ENCODE data around the gene ISM1. TPM values are rescaled to one million over a fixed set of nuclear protein-coding genes. Genes with fewer than 3 reads are reported as not detected.

Gene ISM1
- total and polyA plus RNA-seq, 3 experiments from 2014 or later = 1.3 to 1.7 (median 1.6) TPM

- Mint-ChIP-seq H3K27ac (no peak overlapping the region), H3K9me3 (peaks cover 0 to 1% (median 0%) of the 10 kb centered on the region in 5 donors), H3K36me3 (peaks cover 0 to 2% (median 0%) of the 10 kb centered on the region in 3 donors), H3K4me1 (no peaks in the 10 kb centered on the region), H3K27me3 (peaks cover 0 to 8% of the 10 kb centered on the region in 2 donors), H3K4me3 (no peak overlapping the region)
- Histone ChIP-seq H3K36me3 (ENCODE audit: insufficient read depth, low read length) (no peaks in the 10 kb centered on the region), H3K4me3 (ENCODE audit: low read length) (no peak overlapping the region), H3K27me3 (ENCODE audit: insufficient read depth, low read length, poor library complexity, severe bottlenecking) (no peaks in the 10 kb centered on the region), H3K9me3 (ENCODE audit: low read length) (no peaks in the 10 kb centered on the region), H3K4me1 (ENCODE audit: insufficient read depth, low read length) (no peaks in the 10 kb centered on the region), H3K27ac (ENCODE audit: low read depth, low read length) (no peak overlapping the region)
- ChIA-PET POLR2A (no interaction called here), CTCF (interaction anchor here (1.1 kb wide), 1 partner anchor 18 kb away, joined by 3 read pairs; no protein-coding TSS in a partner anchor)
- no peak for DNase-seq
Observed at GRCh38 chr20:13283869-13284829, 63.1 kb downstream of the ISM1 start.

- no peaks in the 10 kb centered on the region for H3K4me1 ChIP-seq (ENCODE audit: insufficient read depth, low read length)
- H3K9me3 ChIP-seq (ENCODE audit: low read length) = no peaks in the 10 kb centered on the region
- H3K9me3 Mint-ChIP-seq = peaks cover 0 to 1% (median 0%) of the 10 kb centered on the region in 5 donors
- H3K4me3 ChIP-seq (ENCODE audit: low read length) = no peak overlapping the region
- no peak overlapping the region for H3K27ac Mint-ChIP-seq
- no peak overlapping the region for H3K27ac ChIP-seq (ENCODE audit: low read depth, low read length)
- no peaks in the 10 kb centered on the region for H3K27me3 ChIP-seq (ENCODE audit: insufficient read depth, low read length, poor library complexity, severe bottlenecking)
- CTCF ChIA-PET = no interaction called here
- no peaks in the 10 kb centered on the region for H3K4me1 Mint-ChIP-seq
- DNase-seq = no peak
- peaks cover 0 to 2% (median 0%) of the 10 kb centered on the region in 3 donors for H3K36me3 Mint-ChIP-seq
- POLR2A ChIA-PET = no interaction called here
- H3K36me3 ChIP-seq (ENCODE audit: insufficient read depth, low read length) = no peaks in the 10 kb centered on the region
- no peak overlapping the region for H3K4me3 Mint-ChIP-seq
- peaks cover 0 to 5% of the 10 kb centered on the region in 2 donors for H3K27me3 Mint-ChIP-seq
Observed at GRCh38 chr20:13284830-13285229, 63.8 kb downstream of the ISM1 start.

GRCh38 chr20:13285408-13285807 lies 64.3 kb downstream of the ISM1 start:
- H3K4me1 Mint-ChIP-seq = no peaks in the 10 kb centered on the region
- H3K9me3 ChIP-seq (ENCODE audit: low read length) = no peaks in the 10 kb centered on the region
- no peak overlapping the region for H3K4me3 ChIP-seq (ENCODE audit: low read length)
- no peak overlapping the region for H3K27ac Mint-ChIP-seq
- peaks cover 0 to 1% (median 0%) of the 10 kb centered on the region in 5 donors for H3K9me3 Mint-ChIP-seq
- H3K4me1 ChIP-seq (ENCODE audit: insufficient read depth, low read length) = no peaks in the 10 kb centered on the region
- no peaks in the 10 kb centered on the region for H3K27me3 ChIP-seq (ENCODE audit: insufficient read depth, low read length, poor library complexity, severe bottlenecking)
- H3K36me3 Mint-ChIP-seq = peaks cover 0 to 2% (median 0%) of the 10 kb centered on the region in 3 donors
- ChIA-PET POLR2A (no interaction called here), CTCF (no interaction called here)
- no peak overlapping the region for H3K27ac ChIP-seq (ENCODE audit: low read depth, low read length)
- no peak overlapping the region for H3K4me3 Mint-ChIP-seq
- H3K27me3 Mint-ChIP-seq = peaks cover 0 to 7% of the 10 kb centered on the region in 2 donors
- no peak for DNase-seq
- H3K36me3 ChIP-seq (ENCODE audit: insufficient read depth, low read length) = no peaks in the 10 kb centered on the region

GRCh38 chr20:13286052-13286451 lies 65.0 kb downstream of the ISM1 start:
- H3K4me3 ChIP-seq (ENCODE audit: low read length) = no peak overlapping the region
- DNase-seq = no peak
- Mint-ChIP-seq H3K36me3 (peaks cover 0 to 2% (median 0%) of the 10 kb centered on the region in 3 donors), H3K4me1 (no peaks in the 10 kb centered on the region), H3K4me3 (no peak overlapping the region), H3K9me3 (peaks cover 0 to 1% (median 0%) of the 10 kb centered on the region in 5 donors), H3K27ac (no peak overlapping the region), H3K27me3 (peaks cover 0 to 7% of the 10 kb centered on the region in 2 donors)
- no peaks in the 10 kb centered on the region for H3K27me3 ChIP-seq (ENCODE audit: insufficient read depth, low read length, poor library complexity, severe bottlenecking)
- H3K9me3 ChIP-seq (ENCODE audit: low read length) = no peaks in the 10 kb centered on the region
- H3K36me3 ChIP-seq (ENCODE audit: insufficient read depth, low read length) = no peaks in the 10 kb centered on the region
- no peak overlapping the region for H3K27ac ChIP-seq (ENCODE audit: low read depth, low read length)
- ChIA-PET CTCF (no interaction called here), POLR2A (no interaction called here)
- H3K4me1 ChIP-seq (ENCODE audit: insufficient read depth, low read length) = no peaks in the 10 kb centered on the region

- peaks cover 0 to 1% (median 0%) of the 10 kb centered on the region in 5 donors for H3K9me3 Mint-ChIP-seq
Observed at GRCh38 chr20:13286607-13287006, 65.5 kb downstream of the ISM1 start.

GRCh38 chr20:13288357-13288756 lies 67.3 kb downstream of the ISM1 start:
- Histone ChIP-seq H3K4me3 (ENCODE audit: low read length) (no peak overlapping the region), H3K9me3 (ENCODE audit: low read length) (no peaks in the 10 kb centered on the region), H3K27me3 (ENCODE audit: insufficient read depth, low read length, poor library complexity, severe bottlenecking) (no peaks in the 10 kb centered on the region), H3K27ac (ENCODE audit: low read depth, low read length) (no peak overlapping the region), H3K36me3 (ENCODE audit: insufficient read depth, low read length) (no peaks in the 10 kb centered on the region), H3K4me1 (ENCODE audit: insufficient read depth, low read length) (no peaks in the 10 kb centered on the region)
- CTCF ChIA-PET = interaction anchor here (2.0 kb wide), 1 partner anchor 10 kb away, joined by 4 read pairs; no protein-coding TSS in a partner anchor
- POLR2A ChIA-PET = no interaction called here
- no peak for DNase-seq
- peaks cover 0 to 7% of the 10 kb centered on the region in 2 donors for H3K27me3 Mint-ChIP-seq
- no peaks in the 10 kb centered on the region for H3K4me1 Mint-ChIP-seq
- H3K9me3 Mint-ChIP-seq = peaks cover 0 to 2% (median 0%) of the 10 kb centered on the region in 5 donors
- peaks cover 0 to 5% (median 0%) of the 10 kb centered on the region in 3 donors for H3K36me3 Mint-ChIP-seq
- no peak overlapping the region for H3K27ac Mint-ChIP-seq
- no peak overlapping the region for H3K4me3 Mint-ChIP-seq

More at GRCh38 chr20:13286607-13287006, 65.5 kb downstream of the ISM1 start:
- ChIA-PET POLR2A (no interaction called here), CTCF (interaction anchor here (2.0 kb wide), 1 partner anchor 8 kb away, joined by 4 read pairs; no protein-coding TSS in a partner anchor)
- Mint-ChIP-seq H3K4me1 (no peaks in the 10 kb centered on the region), H3K27ac (no peak overlapping the region), H3K4me3 (no peak overlapping the region), H3K36me3 (peaks cover 0 to 2% (median 0%) of the 10 kb centered on the region in 3 donors), H3K27me3 (peaks cover 0 to 7% of the 10 kb centered on the region in 2 donors)
- no peaks in the 10 kb centered on the region for H3K36me3 ChIP-seq (ENCODE audit: insufficient read depth, low read length)
- no peaks in the 10 kb centered on the region for H3K9me3 ChIP-seq (ENCODE audit: low read length)
- H3K27me3 ChIP-seq (ENCODE audit: insufficient read depth, low read length, poor library complexity, severe bottlenecking) = no peaks in the 10 kb centered on the region
- H3K4me1 ChIP-seq (ENCODE audit: insufficient read depth, low read length) = no peaks in the 10 kb centered on the region
- no peak for DNase-seq
- no peak overlapping the region for H3K4me3 ChIP-seq (ENCODE audit: low read length)
- no peak overlapping the region for H3K27ac ChIP-seq (ENCODE audit: low read depth, low read length)

- no peaks in the 10 kb centered on the region for H3K4me1 Mint-ChIP-seq
- H3K9me3 ChIP-seq (ENCODE audit: low read length) = no peaks in the 10 kb centered on the region
- H3K9me3 Mint-ChIP-seq = peaks cover 0 to 3% (median 0%) of the 10 kb centered on the region in 5 donors
- peaks cover 0 to 7% of the 10 kb centered on the region in 2 donors for H3K27me3 Mint-ChIP-seq
- no peaks in the 10 kb centered on the region for H3K36me3 ChIP-seq (ENCODE audit: insufficient read depth, low read length)
- no peak overlapping the region for H3K4me3 ChIP-seq (ENCODE audit: low read length)
- no peak overlapping the region for H3K4me3 Mint-ChIP-seq
- no peak for DNase-seq
- H3K27me3 ChIP-seq (ENCODE audit: insufficient read depth, low read length, poor library complexity, severe bottlenecking) = no peaks in the 10 kb centered on the region
- H3K36me3 Mint-ChIP-seq = peaks cover 0 to 5% (median 0%) of the 10 kb centered on the region in 3 donors
- H3K27ac Mint-ChIP-seq = peak overlapping the region in 1 of 8 donors; percentile 4
- no peaks in the 10 kb centered on the region for H3K4me1 ChIP-seq (ENCODE audit: insufficient read depth, low read length)
- H3K27ac ChIP-seq (ENCODE audit: low read depth, low read length) = no peak overlapping the region
- POLR2A ChIA-PET = no interaction called here
- CTCF ChIA-PET = no interaction called here
Observed at GRCh38 chr20:13289031-13289430, 68.0 kb downstream of the ISM1 start.

GRCh38 chr20:13290724-13291123 lies 69.7 kb downstream of the ISM1 start:
- no peaks in the 10 kb centered on the region for H3K4me1 Mint-ChIP-seq
- peaks cover 0 to 3% (median 0%) of the 10 kb centered on the region in 5 donors for H3K9me3 Mint-ChIP-seq
- Histone ChIP-seq H3K9me3 (ENCODE audit: low read length) (no peaks in the 10 kb centered on the region), H3K36me3 (ENCODE audit: insufficient read depth, low read length) (no peaks in the 10 kb centered on the region), H3K4me1 (ENCODE audit: insufficient read depth, low read length) (no peaks in the 10 kb centered on the region), H3K4me3 (ENCODE audit: low read length) (no peak overlapping the region), H3K27me3 (ENCODE audit: insufficient read depth, low read length, poor library complexity, severe bottlenecking) (no peaks in the 10 kb centered on the region), H3K27ac (ENCODE audit: low read depth, low read length) (no peak overlapping the region)
- ChIA-PET CTCF (no interaction called here), POLR2A (no interaction called here)
- peaks cover 0 to 6% (median 0%) of the 10 kb centered on the region in 3 donors for H3K36me3 Mint-ChIP-seq
- no peak overlapping the region for H3K4me3 Mint-ChIP-seq
- H3K27me3 Mint-ChIP-seq = peaks cover 0 to 4% of the 10 kb centered on the region in 2 donors
- DNase-seq = no peak
- H3K27ac Mint-ChIP-seq = no peak overlapping the region

Data from CD8-positive, alpha-beta memory T cell (primary cell).